Panc1 (cell line): ENCODE data around the gene SPARC. TPM values are rescaled to one million over a fixed set of nuclear protein-coding genes. Genes with fewer than 3 reads are reported as not detected.

ENCODE experiments used
- ATAC-seq: fragments of 200-7000 bp; cut with Tn5 transposase; 2 replicates; pipeline ENCODE4 v1.9.1; 2020; ENCODE audit warnings: mild to moderate bottlenecking, moderate library complexity
- BruUV-seq: library from RNA; stranded (reverse); fragments of 400-500 nt; replicated peaks from 2 replicates; lab custom pipeline; 2021; lab: Mats Ljungman, UMichigan
- CTCF ChIA-PET: fragments of 300-600 bp; sonication (Branson Sonifier 250); formaldehyde crosslinking; loops from one replicate; lab custom pipeline; 2022; ENCODE audit warnings: antibody characterized with exemption; lab: Charles Lee
- POLR2A ChIA-PET: fragments of 300-600 bp; sonication (Branson Sonifier 250); formaldehyde crosslinking; loops from one replicate; lab custom pipeline; 2022; ENCODE audit warnings: antibody characterized with exemption; lab: Charles Lee
- DNase-seq: peaks from one replicate; pipeline ENCODE4 v3.0.0-alpha.2; 2010; ENCODE audit warnings: low read depth, low spot score
- H3K27ac ChIP-seq: 2 replicates; pipeline ENCODE4 v1.5.1; 2011; ENCODE audit warnings: mild to moderate bottlenecking, low read length, inconsistent platforms
- H3K27me3 ChIP-seq: fragments of 200-500 bp; sonication (Bioruptor generic); 2 replicates; pipeline ENCODE4 v1.6.0; 2014; ENCODE audit warnings: low read length, inconsistent platforms; ENCODE audit not compliant: control insufficient read depth, insufficient read depth
- H3K36me3 ChIP-seq: fragments of 200-500 bp; sonication (Bioruptor generic); 2 replicates; pipeline ENCODE4 v1.5.1; 2014; ENCODE audit warnings: inconsistent platforms, mild to moderate bottlenecking, low read length, moderate library complexity; ENCODE audit not compliant: control insufficient read depth, insufficient read depth
- H3K4me1 ChIP-seq: 2 replicates; pipeline ENCODE4 v1.5.1; 2011; ENCODE audit warnings: inconsistent platforms, mild to moderate bottlenecking, low read length, moderate library complexity; ENCODE audit not compliant: control insufficient read depth, insufficient read depth
- H3K4me3 ChIP-seq, 2 experiments: 2 replicates each; pipeline ENCODE4 v1.5.1; 2011 to 2012; ENCODE audit warnings: low read depth in 2 of 2, low read length in 2 of 2, mild to moderate bottlenecking in 2 of 2, inconsistent platforms in 1 of 2, moderate library complexity in 1 of 2
- H3K9me3 ChIP-seq: fragments of 200-500 bp; sonication (Bioruptor generic); 2 replicates; pipeline ENCODE4 v1.5.1; 2014; ENCODE audit warnings: low read depth, mild to moderate bottlenecking, inconsistent platforms, low read length, moderate library complexity; ENCODE audit not compliant: control insufficient read depth, insufficient read depth
- CTCF ChIP-seq: fragments of 450-650 bp; IDR thresholded peaks from 2 replicates; pipeline ENCODE4 v1.5.1; 2017; ENCODE audit warnings: mild to moderate bottlenecking
- POLR2AphosphoS5 ChIP-seq: IDR thresholded peaks from 2 replicates; pipeline ENCODE4 v1.6.1; 2012; ENCODE audit warnings: mild to moderate bottlenecking, low read depth, low read length, moderate library complexity
- REST ChIP-seq, 2 experiments: IDR thresholded peaks; 2 replicates each; pipeline ENCODE4 v1.6.1; 2011 to 2012; ENCODE audit warnings: low read depth in 2 of 2, control low read depth in 1 of 2, low read length in 1 of 2, mild to moderate bottlenecking in 1 of 2, moderate library complexity in 1 of 2; ENCODE audit not compliant: insufficient read depth in 1 of 2
- SIN3A ChIP-seq: IDR thresholded peaks from 2 replicates; pipeline ENCODE4 v1.6.1; 2012; ENCODE audit warnings: low read depth, mild to moderate bottlenecking, low read length, moderate library complexity, borderline replicate concordance; ENCODE audit not compliant: insufficient read depth
- TCF7L2 ChIP-seq: IDR thresholded peaks from 2 replicates; pipeline ENCODE4 v1.6.1; 2011; ENCODE audit warnings: mild to moderate bottlenecking, low read depth, low read length, inconsistent platforms
- in situ Hi-C: cut with HindIII; loops from 2 replicates; pipeline ENCODE4 v1.10.0; 2016; ENCODE audit warnings: low sequenced_read_pairs, low pct_unique_long_range_greater_than_20kb
- intact Hi-C: fragments of 100-400 bp; cut with micrococcal nuclease; formaldehyde crosslinking; loops from one replicate; pipeline ENCODE4 v1.10.0; 2022; ENCODE audit not compliant: unreplicated experiment
- total RNA-seq: library from RNA; stranded (reverse); gene quantifications from one replicate; pipeline ENCODE4 v1.2.1, GENCODE V29; 2021; ENCODE audit not compliant: unreplicated experiment

The SPARC gene
- total RNA-seq, 1 experiment from 2014 or later = 228 TPM

- in situ Hi-C loops (no loop called here), intact Hi-C loops (no loop called here)
- Histone ChIP-seq H3K9me3 (no peaks in the 10 kb centered on the region), H3K4me3 (no peak overlapping the region), H3K36me3 (no peaks in the 10 kb centered on the region), H3K4me1 (peaks cover 13% of the 10 kb centered on the region; the same call in 1 of the 2 replicates), H3K27ac (peak overlapping the region; percentile 58; the same call in 1 of the 2 replicates), H3K27me3 (no peaks in the 10 kb centered on the region)
- no peak for DNase-seq
- no peak for ATAC-seq
- no peak for TF ChIP-seq REST (IDR thresholded peaks at IDR 0.05; ENCODE audit: insufficient read depth in 1 of 2, low read depth in 2 of 2, low read length in 1 of 2)
- TF ChIP-seq TCF7L2 = no peak
- no peak for TF ChIP-seq SIN3A
- TF ChIP-seq POLR2AphosphoS5 = no peak
- no peak for TF ChIP-seq CTCF
- no TSS peak for BruUV-seq
- ChIA-PET CTCF (no interaction called here), POLR2A (no interaction called here)
Observed at GRCh38 chr5:151676719-151677118, 10.0 kb downstream of the SPARC start.

GRCh38 chr5:151676314-151676712 lies 10.4 kb downstream of the SPARC start:
- DNase-seq = no peak
- peaks cover 15% of the 10 kb centered on the region; the same call in 1 of the 2 replicates for H3K4me1 ChIP-seq
- no peaks in the 10 kb centered on the region for H3K9me3 ChIP-seq
- intact Hi-C loops (no loop called here), in situ Hi-C loops (no loop called here)
- no peak for ATAC-seq
- ChIA-PET CTCF (no interaction called here), POLR2A (no interaction called here)
- TF ChIP-seq SIN3A = no peak
- TF ChIP-seq POLR2AphosphoS5 = no peak
- no peak for TF ChIP-seq TCF7L2
- no peak for TF ChIP-seq REST (IDR thresholded peaks at IDR 0.05; ENCODE audit: insufficient read depth in 1 of 2, low read depth in 2 of 2, low read length in 1 of 2)
- TF ChIP-seq CTCF = no peak
- no peaks in the 10 kb centered on the region for H3K36me3 ChIP-seq
- no TSS peak for BruUV-seq
- H3K27me3 ChIP-seq = no peaks in the 10 kb centered on the region
- peak overlapping the region; percentile 62 for H3K27ac ChIP-seq
- H3K4me3 ChIP-seq = no peak overlapping the region
